ENCODE data around the gene TSPYL6.
"Not testable (repeated sequence)": the region's sequence is repeated elsewhere in the genome, so short reads cannot be mapped to it uniquely, and the experiment has no call there.

The TSPYL6 gene

DNA sequence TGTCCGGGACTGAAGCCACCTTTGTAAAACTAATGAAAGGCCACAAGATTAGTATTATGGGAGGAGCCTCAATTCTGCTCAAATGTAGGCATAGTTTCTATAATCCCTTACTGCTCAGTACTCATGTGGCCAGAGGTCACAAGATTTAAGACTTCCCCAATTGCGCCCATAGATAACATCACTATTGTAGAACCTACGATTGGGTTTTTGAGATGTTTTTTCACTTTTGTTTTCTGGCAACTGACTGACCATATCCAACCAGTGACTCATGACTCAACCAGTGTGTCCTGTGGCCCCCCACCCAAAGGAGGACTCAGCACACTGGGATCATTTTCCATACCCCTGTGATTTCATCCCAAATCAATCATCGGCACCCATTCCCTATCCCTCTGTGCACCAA lies 15.2 kb upstream of the TSPYL6 start:
- TF ChIP-seq, protein P1, sequence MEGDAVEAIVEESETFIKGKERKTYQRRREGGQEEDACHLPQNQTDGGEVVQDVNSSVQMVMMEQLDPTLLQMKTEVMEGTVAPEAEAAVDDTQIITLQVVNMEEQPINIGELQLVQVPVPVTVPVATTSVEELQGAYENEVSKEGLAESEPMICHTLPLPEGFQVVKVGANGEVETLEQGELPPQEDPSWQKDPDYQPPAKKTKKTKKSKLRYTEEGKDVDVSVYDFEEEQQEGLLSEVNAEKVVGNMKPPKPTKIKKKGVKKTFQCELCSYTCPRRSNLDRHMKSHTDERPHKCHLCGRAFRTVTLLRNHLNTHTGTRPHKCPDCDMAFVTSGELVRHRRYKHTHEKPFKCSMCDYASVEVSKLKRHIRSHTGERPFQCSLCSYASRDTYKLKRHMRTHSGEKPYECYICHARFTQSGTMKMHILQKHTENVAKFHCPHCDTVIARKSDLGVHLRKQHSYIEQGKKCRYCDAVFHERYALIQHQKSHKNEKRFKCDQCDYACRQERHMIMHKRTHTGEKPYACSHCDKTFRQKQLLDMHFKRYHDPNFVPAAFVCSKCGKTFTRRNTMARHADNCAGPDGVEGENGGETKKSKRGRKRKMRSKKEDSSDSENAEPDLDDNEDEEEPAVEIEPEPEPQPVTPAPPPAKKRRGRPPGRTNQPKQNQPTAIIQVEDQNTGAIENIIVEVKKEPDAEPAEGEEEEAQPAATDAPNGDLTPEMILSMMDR (IDR thresholded peaks at IDR 0.05; ENCODE audit: low read depth, low read length, poor library complexity, severe bottlenecking): no peak
- no peak for TF ChIP-seq EZH2phosphoT487 (IDR thresholded peaks at IDR 0.05; ENCODE audit: borderline replicate concordance, low read length)
- Histone ChIP-seq H3K4me1 (ENCODE audit: control insufficient read depth, low read length) (peaks cover 16% of the 10 kb centered on the region), H3K27ac (ENCODE audit: low read depth, low read length) (no peak overlapping the region)

DNA sequence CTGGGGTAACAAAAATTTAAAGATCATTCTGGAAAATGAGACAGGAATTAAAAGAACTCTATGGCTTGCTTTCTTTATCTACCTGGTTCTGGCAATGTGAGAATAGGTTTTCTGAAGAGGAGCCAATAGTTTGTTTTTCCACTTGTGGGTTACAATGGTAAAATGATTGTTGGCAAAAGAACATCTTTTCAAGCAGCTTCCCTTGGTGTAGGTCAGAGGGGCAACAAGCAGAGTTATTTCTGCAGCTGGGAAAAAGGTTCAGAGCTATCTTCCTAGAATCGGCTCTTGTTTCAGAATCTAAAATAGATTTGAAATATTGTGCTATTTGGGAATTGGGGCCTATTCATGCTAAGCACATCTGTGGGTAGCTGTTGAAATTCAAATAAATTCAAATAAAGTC lies 11.5 kb upstream of the TSPYL6 start:
- Histone ChIP-seq H3K4me2 (ENCODE audit: low read length) (no peak overlapping the region), H3K27ac (ENCODE audit: low read depth, low read length) (no peak overlapping the region), H3K4me1 (ENCODE audit: control insufficient read depth, low read length) (peaks cover 12% of the 10 kb centered on the region), H3K4me3 (ENCODE audit: low read length) (no peak overlapping the region), H3K9me3 (ENCODE audit: control insufficient read depth, insufficient read depth, low read length) (no peaks in the 10 kb centered on the region), H3F3A (ENCODE audit: control insufficient read depth, insufficient read depth) (no peaks in the 10 kb centered on the region), H3K79me2 (ENCODE audit: control insufficient read depth, low read length) (no peaks in the 10 kb centered on the region), H4K20me1 (ENCODE audit: control insufficient read depth, insufficient read depth, low read depth, low read length) (no peaks in the 10 kb centered on the region), H3K27me3 (ENCODE audit: control insufficient read depth, low read length) (no peaks in the 10 kb centered on the region), H3K36me3 (ENCODE audit: control insufficient read depth, low read length) (no peaks in the 10 kb centered on the region), H3K9me2 (replicated peaks; ENCODE audit: control insufficient read depth, low read length) (no peaks in the 10 kb centered on the region)
- TF ChIP-seq EZH2phosphoT487 (IDR thresholded peaks at IDR 0.05; ENCODE audit: borderline replicate concordance, low read length): no peak

More for the DNA sequence above, 15.2 kb upstream of the TSPYL6 start:
- H4K20me1 ChIP-seq (ENCODE audit: control insufficient read depth, insufficient read depth, low read depth, low read length): no peaks in the 10 kb centered on the region
- H3K9me2 ChIP-seq (replicated peaks; ENCODE audit: control insufficient read depth, low read length): no peaks in the 10 kb centered on the region
- no peaks in the 10 kb centered on the region for H3K27me3 ChIP-seq (ENCODE audit: control insufficient read depth, low read length)
- H3F3A ChIP-seq (ENCODE audit: control insufficient read depth, insufficient read depth): no peaks in the 10 kb centered on the region
- no peak overlapping the region for H3K4me2 ChIP-seq (ENCODE audit: low read length)
- no peaks in the 10 kb centered on the region for H3K79me2 ChIP-seq (ENCODE audit: control insufficient read depth, low read length)
- H3K36me3 ChIP-seq (ENCODE audit: control insufficient read depth, low read length): no peaks in the 10 kb centered on the region
- H3K4me3 ChIP-seq (ENCODE audit: low read length): no peak overlapping the region
- no peaks in the 10 kb centered on the region for H3K9me3 ChIP-seq (ENCODE audit: control insufficient read depth, insufficient read depth, low read length)

DNA sequence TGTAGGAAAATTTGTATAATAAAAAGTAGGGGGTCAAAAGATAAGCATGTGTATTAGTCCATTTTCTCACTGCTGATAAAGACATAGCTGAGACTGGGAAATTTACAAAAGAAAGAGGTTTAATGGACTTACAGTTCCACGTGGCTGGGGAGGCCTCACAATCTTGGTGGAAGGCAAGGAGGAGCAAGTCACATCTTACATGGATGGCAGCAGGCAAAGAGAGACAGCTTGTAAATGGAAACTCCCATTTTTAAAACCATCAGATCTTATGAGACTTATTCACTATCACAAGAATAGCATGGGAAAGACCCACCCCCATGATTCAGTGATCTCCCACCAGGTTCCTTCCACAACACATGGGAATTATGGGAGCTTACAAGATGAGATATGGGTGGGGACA lies 9.1 kb upstream of the TSPYL6 start:
- not testable (repeated sequence) for H3K27me3 ChIP-seq (ENCODE audit: control insufficient read depth, low read length); H4K20me1 ChIP-seq (ENCODE audit: control insufficient read depth, insufficient read depth, low read depth, low read length); H3K36me3 ChIP-seq (ENCODE audit: control insufficient read depth, low read length); H3K9me2 ChIP-seq (replicated peaks; ENCODE audit: control insufficient read depth, low read length); H3F3A ChIP-seq (ENCODE audit: control insufficient read depth, insufficient read depth); H3K4me3 ChIP-seq (ENCODE audit: low read length); H3K27ac ChIP-seq (ENCODE audit: low read depth, low read length); H3K4me2 ChIP-seq (ENCODE audit: low read length); H3K9me3 ChIP-seq (ENCODE audit: control insufficient read depth, insufficient read depth, low read length); H3K79me2 ChIP-seq (ENCODE audit: control insufficient read depth, low read length); H3K4me1 ChIP-seq (ENCODE audit: control insufficient read depth, low read length)

DNA sequence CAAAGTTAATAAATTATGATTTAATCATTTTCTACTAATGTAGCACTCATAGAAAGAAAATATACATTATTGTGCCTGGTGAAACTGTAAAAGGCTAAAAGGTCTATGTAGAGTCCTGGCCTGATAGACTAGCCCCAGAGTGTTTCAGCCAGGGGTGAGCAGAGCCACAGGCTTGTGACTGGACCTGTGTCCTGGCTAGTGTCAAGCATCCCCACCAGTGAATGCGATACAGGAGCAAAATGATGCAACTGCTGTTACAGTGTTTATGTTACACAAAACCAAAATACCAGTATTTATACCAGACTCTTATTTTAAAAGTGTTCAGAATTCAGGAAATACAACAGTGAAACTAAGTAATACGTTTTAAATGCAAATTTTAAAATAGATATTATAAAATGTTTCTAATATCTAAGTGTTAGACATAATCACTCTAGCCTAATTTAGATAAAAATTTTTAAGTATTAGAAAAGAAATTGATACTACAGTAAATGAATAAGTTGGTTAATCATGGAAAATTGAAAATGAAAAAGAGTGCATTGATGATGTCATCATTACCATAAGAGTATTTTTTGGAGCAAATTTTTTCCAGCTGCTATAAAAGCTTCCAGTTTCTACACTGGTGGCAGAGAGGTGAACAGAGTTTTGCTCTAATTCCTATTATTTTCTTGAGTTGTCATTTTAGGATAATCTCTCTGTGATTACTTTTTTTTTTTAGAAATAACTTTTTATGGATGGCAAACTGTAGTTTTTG lies 6.2 kb upstream of the TSPYL6 start:
- Histone ChIP-seq H3K4me1 (ENCODE audit: control insufficient read depth, low read length) (no peaks in the 10 kb centered on the region), H3K4me2 (ENCODE audit: low read length) (no peak overlapping the region), H3K79me2 (ENCODE audit: control insufficient read depth, low read length) (no peaks in the 10 kb centered on the region), H3K4me3 (ENCODE audit: low read length) (no peak overlapping the region), H3F3A (ENCODE audit: control insufficient read depth, insufficient read depth) (no peaks in the 10 kb centered on the region), H4K20me1 (ENCODE audit: control insufficient read depth, insufficient read depth, low read depth, low read length) (no peaks in the 10 kb centered on the region), H3K9me3 (ENCODE audit: control insufficient read depth, insufficient read depth, low read length) (no peaks in the 10 kb centered on the region), H3K27ac (ENCODE audit: low read depth, low read length) (no peak overlapping the region), H3K27me3 (ENCODE audit: control insufficient read depth, low read length) (no peaks in the 10 kb centered on the region), H3K9me2 (replicated peaks; ENCODE audit: control insufficient read depth, low read length) (no peaks in the 10 kb centered on the region), H3K36me3 (ENCODE audit: control insufficient read depth, low read length) (no peaks in the 10 kb centered on the region)
- TF ChIP-seq, protein P1 (IDR thresholded peaks at IDR 0.05; ENCODE audit: low read depth, low read length, poor library complexity, severe bottlenecking): no peak
- no peak for TF ChIP-seq EZH2phosphoT487 (IDR thresholded peaks at IDR 0.05; ENCODE audit: borderline replicate concordance, low read length)
